Stimulated activated naive CD8-positive, alpha-beta T cell treated with anti-CD3 and anti-CD28 coated beads, Interleukin-15, amount 100 ng/mL, for 72 hours (primary cell): ENCODE data around the gene TAP1.
A peak's percentile ranks its signal among the peaks of the same experiment; 100 is the strongest.
"Not testable (repeated sequence)": the region's sequence is repeated elsewhere in the genome, so short reads cannot be mapped to it uniquely, and the experiment has no call there.

Experiments used
- ATAC-seq: fragments of 150-1000 bp; cut with Tn5 transposase; 2 replicates; pipeline ENCODE4 v1.10.0; 2021; ENCODE audit warnings: mild to moderate bottlenecking, moderate library complexity
- DNase-seq, 2 donors: peaks; one replicate each; pipeline ENCODE4 v3.0.0; 2021 to 2022
- H3K27ac Mint-ChIP-seq, 2 donors: one replicate each; pipeline ENCODE4 v1.8.0; 2022; ENCODE audit warnings: mild to moderate bottlenecking in 2 of 2, mixed read lengths in 2 of 2, moderate library complexity in 2 of 2
- H3K27me3 Mint-ChIP-seq: one replicate; pipeline ENCODE4 v1.8.0; 2022; ENCODE audit warnings: mixed read lengths
- H3K4me1 Mint-ChIP-seq: one replicate; pipeline ENCODE4 v1.8.0; 2022; ENCODE audit warnings: mild to moderate bottlenecking, mixed read lengths
- H3K4me3 Mint-ChIP-seq, 2 donors: one replicate each; pipeline ENCODE4 v1.8.0; 2022; ENCODE audit warnings: mild to moderate bottlenecking in 2 of 2, mixed read lengths in 2 of 2, moderate library complexity in 1 of 2
- H3K9me3 Mint-ChIP-seq, 2 donors: one replicate each; pipeline ENCODE4 v1.8.0; 2022; ENCODE audit warnings: mixed read lengths in 2 of 2

The TAP1 gene

GRCh38 chr6:32873947-32874346 is 20.4 kb upstream of the TAP1 start:
- ATAC-seq, DNase-seq, H3K27ac Mint-ChIP-seq, H3K9me3 Mint-ChIP-seq, H3K27me3 Mint-ChIP-seq, H3K4me3 Mint-ChIP-seq: not testable (repeated sequence)
- peaks cover 14% of the 10 kb centered on the region for H3K4me1 Mint-ChIP-seq

DNA sequence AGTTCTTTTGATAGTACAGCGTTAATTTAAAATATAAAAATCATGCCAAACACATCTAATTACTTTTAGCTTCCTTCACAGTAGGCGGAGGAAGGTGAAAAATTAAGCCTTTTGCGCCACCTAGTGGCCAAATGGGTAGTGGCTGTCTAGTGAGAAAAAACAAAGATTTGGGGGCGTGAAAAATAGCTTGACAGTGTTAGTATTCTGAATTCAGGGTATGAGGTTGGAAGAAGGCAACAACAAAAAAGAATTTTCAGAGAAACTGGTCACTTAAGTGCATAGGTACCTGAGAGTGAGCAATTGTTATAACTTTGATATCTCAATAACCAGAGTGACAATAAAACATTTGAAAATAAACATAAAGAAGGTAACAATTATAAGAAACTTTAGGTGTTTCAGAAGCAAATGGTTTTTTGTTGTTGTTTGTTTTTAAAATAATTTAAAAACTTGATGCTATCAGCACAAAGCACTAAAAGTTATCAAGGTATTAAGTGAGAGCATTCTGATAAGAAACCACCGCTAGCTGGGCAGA is 14.8 kb upstream of the TAP1 start:
- no peak overlapping the region for H3K27ac Mint-ChIP-seq
- peak; percentile 80 for ATAC-seq
- H3K27me3 Mint-ChIP-seq: no peaks in the 10 kb centered on the region

GRCh38 chr6:32867554-32868256 is 14.2 kb upstream of the TAP1 start:
- peak; percentile 56 for ATAC-seq
- H3K4me3 Mint-ChIP-seq: peak overlapping the region; percentile 49 to 72
- H3K9me3 Mint-ChIP-seq: no peaks in the 10 kb centered on the region
- no peak for DNase-seq
- peak overlapping the region; percentile 35 to 91 for H3K27ac Mint-ChIP-seq
- peaks cover 50% of the 10 kb centered on the region for H3K4me1 Mint-ChIP-seq
- no peaks in the 10 kb centered on the region for H3K27me3 Mint-ChIP-seq

More for the DNA sequence above, 14.8 kb upstream of the TAP1 start:
- Mint-ChIP-seq H3K9me3 (no peaks in the 10 kb centered on the region), H3K4me1 (peaks cover 50% of the 10 kb centered on the region), H3K4me3 (no peak overlapping the region)
- peak; percentile 81 to 83 for DNase-seq

DNA sequence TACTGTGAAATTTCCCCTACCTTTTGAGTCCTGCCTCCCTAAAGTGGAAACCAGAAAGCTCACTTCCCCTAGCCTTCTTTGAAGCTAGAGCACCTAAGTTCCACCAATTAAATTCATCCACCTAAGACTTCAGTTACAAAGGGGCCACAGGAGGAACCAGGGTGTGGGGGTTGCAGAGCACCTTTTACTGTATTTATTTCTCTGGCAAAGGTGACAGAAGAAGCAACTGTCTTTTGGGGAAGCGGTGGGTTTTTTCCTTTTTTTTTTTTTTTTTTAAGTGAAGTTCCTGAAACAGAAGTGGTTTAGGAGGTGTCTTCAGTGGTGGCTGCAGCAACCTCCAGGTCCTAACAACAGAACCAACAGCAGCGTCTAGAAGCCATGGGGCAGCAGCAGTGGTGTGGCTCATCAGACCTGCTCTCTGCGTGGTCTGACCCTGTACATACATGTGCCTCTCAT is 13.5 kb upstream of the TAP1 start:
- Mint-ChIP-seq H3K27ac (peak overlapping the region; percentile 35 to 91), H3K4me3 (peak overlapping the region; percentile 49 to 72), H3K9me3 (no peaks in the 10 kb centered on the region), H3K27me3 (no peaks in the 10 kb centered on the region), H3K4me1 (peaks cover 50% of the 10 kb centered on the region)
- no peak for DNase-seq
- peak; percentile 62 for ATAC-seq

- no peaks in the 10 kb centered on the region for H3K9me3 Mint-ChIP-seq
- DNase-seq (no peak), ATAC-seq (peak; percentile 41)
- peak overlapping the region in 1 of 2 donors; percentile 80 for H3K27ac Mint-ChIP-seq
- H3K4me1 Mint-ChIP-seq: peaks cover 54% of the 10 kb centered on the region
- H3K27me3 Mint-ChIP-seq: no peaks in the 10 kb centered on the region
- H3K4me3 Mint-ChIP-seq: no peak overlapping the region
Measured at GRCh38 chr6:32865724-32866443, 12.4 kb upstream of the TAP1 start.

GRCh38 chr6:32862725-32863124 is 9.2 kb upstream of the TAP1 start:
- peaks cover 65% of the 10 kb centered on the region for H3K4me1 Mint-ChIP-seq
- ATAC-seq (no peak), DNase-seq (no peak)
- no peaks in the 10 kb centered on the region for H3K27me3 Mint-ChIP-seq
- H3K27ac Mint-ChIP-seq: no peak overlapping the region
- H3K4me3 Mint-ChIP-seq: no peak overlapping the region
- no peaks in the 10 kb centered on the region for H3K9me3 Mint-ChIP-seq

DNA sequence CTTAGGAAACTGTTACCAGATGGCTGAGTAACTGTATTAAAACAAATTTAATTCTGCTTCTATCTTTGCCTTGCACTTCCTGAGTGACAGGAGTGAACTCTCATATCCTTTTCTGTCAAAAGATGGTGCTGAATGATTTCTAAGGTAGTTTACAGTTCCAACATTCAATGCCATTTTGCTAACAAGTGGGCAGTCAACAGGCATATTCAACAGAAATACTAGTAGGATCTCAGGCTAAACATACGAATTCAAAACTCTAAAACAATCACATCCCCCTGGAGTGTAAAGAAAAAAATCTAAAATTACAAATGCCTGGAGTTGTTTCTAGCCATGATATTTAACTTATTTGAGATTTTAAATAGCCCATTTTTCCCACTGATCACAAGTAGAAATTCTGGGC is 7.2 kb upstream of the TAP1 start:
- peaks cover 65% of the 10 kb centered on the region for H3K4me1 Mint-ChIP-seq

DNA sequence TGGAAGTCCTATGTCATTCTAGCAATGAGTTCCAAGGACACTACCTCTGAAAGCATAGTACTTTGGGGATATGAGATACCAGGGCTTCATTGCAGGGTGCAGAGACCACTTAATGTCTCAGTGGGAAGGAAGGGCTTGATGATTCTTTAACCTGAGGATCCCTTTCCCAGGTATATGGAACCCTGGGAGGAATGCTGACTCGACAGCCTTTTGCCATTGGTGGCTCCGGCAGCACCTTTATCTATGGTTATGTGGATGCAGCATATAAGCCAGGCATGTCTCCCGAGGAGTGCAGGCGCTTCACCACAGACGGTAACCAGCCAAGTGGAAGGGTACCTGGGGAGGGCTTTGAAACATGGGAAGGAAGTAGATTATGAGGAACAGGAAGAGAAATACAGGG is 4.7 kb upstream of the TAP1 start:
- Mint-ChIP-seq H3K27ac (peak overlapping the region; percentile 50 to 84), H3K27me3 (no peaks in the 10 kb centered on the region), H3K9me3 (no peaks in the 10 kb centered on the region), H3K4me1 (peaks cover 64% of the 10 kb centered on the region), H3K4me3 (peak overlapping the region; percentile 50 to 55)
- ATAC-seq (no peak), DNase-seq (no peak)

More for the DNA sequence above, 7.2 kb upstream of the TAP1 start:
- no peak overlapping the region for H3K4me3 Mint-ChIP-seq
- ATAC-seq: no peak
- no peaks in the 10 kb centered on the region for H3K27me3 Mint-ChIP-seq
- no peaks in the 10 kb centered on the region for H3K9me3 Mint-ChIP-seq
- H3K27ac Mint-ChIP-seq: peak overlapping the region in 1 of 2 donors; percentile 49
- no peak for DNase-seq

- no peak for DNase-seq
- Mint-ChIP-seq H3K27ac (peak overlapping the region; percentile 35 to 55), H3K4me3 (peak overlapping the region; percentile 40 to 52), H3K27me3 (no peaks in the 10 kb centered on the region), H3K4me1 (peaks cover 64% of the 10 kb centered on the region), H3K9me3 (no peaks in the 10 kb centered on the region)
- ATAC-seq: no peak
Measured at GRCh38 chr6:32857156-32857891, 3.8 kb upstream of the TAP1 start.

GRCh38 chr6:32855467-32856174 is 2.1 kb upstream of the TAP1 start:
- ATAC-seq (no peak), DNase-seq (no peak)
- no peaks in the 10 kb centered on the region for H3K27me3 Mint-ChIP-seq
- H3K27ac Mint-ChIP-seq: peak overlapping the region; percentile 72 to 94
- H3K9me3 Mint-ChIP-seq: no peaks in the 10 kb centered on the region
- peak overlapping the region; percentile 99 for H3K4me3 Mint-ChIP-seq
- H3K4me1 Mint-ChIP-seq: peaks cover 70% of the 10 kb centered on the region

GRCh38 chr6:32854376-32855178 is 1.1 kb upstream of the TAP1 start:
- Mint-ChIP-seq H3K9me3 (no peaks in the 10 kb centered on the region), H3K27ac (peak overlapping the region; percentile 98 to 100), H3K27me3 (no peaks in the 10 kb centered on the region), H3K4me1 (peaks cover 70% of the 10 kb centered on the region), H3K4me3 (peak overlapping the region; percentile 99)
- DNase-seq: peak in 1 of 2 donors; percentile 56
- ATAC-seq: peak; percentile 33

DNA sequence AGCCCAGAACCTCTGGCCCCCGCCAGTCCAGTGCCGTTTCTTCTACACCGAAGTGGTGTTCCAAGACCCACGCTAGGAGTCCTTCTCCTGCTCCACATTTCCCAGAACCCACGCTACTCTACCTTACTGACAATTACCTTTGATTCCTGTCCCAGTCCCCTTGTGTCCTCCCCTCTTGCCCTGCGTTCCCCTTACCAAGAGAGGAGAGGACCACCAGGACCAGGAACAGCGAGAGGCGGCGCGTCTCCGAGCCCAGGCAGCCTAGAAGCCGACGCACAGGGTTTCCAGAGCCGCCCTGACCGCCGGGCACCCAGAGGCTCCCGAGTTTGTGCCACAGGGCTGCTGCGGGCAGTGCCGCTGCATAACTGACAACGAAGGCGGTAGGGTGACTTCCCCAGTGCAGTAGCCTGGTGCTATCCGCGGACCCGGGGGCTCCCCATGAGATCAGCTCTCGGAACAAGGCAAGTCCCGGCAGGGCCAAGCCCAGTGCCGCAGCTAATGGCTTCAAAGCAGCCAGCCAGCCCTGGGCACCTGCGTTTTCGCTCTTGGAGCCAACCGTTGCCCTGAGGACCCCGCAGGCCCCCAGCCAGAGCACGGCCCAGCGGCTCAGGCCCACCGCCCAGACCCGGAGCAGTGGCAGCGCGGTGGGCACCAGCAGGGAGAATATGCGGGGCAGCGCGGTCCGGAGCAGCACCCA is 512 bp downstream of the TAP1 start:
- Mint-ChIP-seq H3K4me1 (peaks cover 70% of the 10 kb centered on the region), H3K27ac (peak overlapping the region; percentile 97 to 100), H3K9me3 (no peaks in the 10 kb centered on the region), H3K27me3 (no peaks in the 10 kb centered on the region), H3K4me3 (peak overlapping the region; percentile 99)
- DNase-seq: peak; percentile 75 to 90
- peak; percentile 83 for ATAC-seq

DNA sequence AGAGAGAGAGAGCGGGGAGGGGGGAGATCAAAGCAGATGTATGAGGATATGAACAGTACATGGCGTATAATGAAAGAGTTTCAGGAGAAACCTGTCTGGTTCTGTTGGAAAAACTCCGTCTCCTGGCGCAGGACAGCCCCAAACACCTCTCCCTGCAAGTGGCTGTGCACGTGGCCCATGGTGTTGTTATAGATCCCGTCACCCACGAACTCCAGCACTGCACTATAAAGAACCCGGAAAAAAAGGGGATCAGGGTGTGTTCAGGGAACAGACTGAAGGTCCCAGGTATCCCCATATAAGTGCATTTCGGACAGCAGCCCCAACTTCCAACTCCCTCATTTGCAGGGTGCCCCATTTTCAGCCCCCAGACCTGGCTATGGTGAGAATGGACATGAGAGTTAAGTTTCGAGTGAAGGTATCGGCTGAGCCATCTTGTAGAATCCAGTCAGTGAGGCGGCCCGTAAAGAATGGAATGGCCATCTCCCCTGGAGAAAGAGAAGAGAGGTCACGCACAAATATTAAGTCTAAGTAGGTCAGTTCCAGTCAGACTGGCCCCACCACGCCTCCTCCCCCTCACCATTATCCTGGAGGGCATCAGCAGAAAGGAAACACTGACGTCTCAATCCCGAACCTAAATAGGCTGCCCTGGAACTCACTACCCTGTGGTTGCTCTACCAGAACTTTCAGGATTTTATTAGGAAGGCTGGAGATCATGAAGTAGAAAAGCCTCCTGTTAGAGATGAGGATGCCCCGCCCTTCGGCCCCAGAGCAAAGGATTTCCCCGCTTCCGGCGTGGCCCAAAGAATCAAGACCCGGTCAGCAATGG is 1.3 kb downstream of the TAP1 start:
- peak overlapping the region; percentile 97 to 100 for H3K27ac Mint-ChIP-seq
- H3K4me1 Mint-ChIP-seq: peaks cover 70% of the 10 kb centered on the region
- H3K4me3 Mint-ChIP-seq: peak overlapping the region; percentile 99
- no peaks in the 10 kb centered on the region for H3K27me3 Mint-ChIP-seq
- ATAC-seq: no peak
- DNase-seq: no peak
- no peaks in the 10 kb centered on the region for H3K9me3 Mint-ChIP-seq
